GM10266 (cell line): ENCODE measurements around the gene SLC22A2.

Experiments
- DNase-seq: peaks from one replicate; pipeline ENCODE4 v3.0.0; 2012; ENCODE audit errors: extremely low spot score
- CTCF ChIP-seq: IDR thresholded peaks from 2 replicates; pipeline ENCODE4 v1.5.1; 2012; ENCODE audit warnings: mild to moderate bottlenecking, low read depth; ENCODE audit not compliant: control insufficient read depth, insufficient read depth; ENCODE audit errors: missing control alignments

The SLC22A2 gene

GRCh38 chr6:160298121-160298520 is 39.5 kb upstream of the SLC22A2 start:
- DNase-seq = no peak
- no peak for TF ChIP-seq CTCF

DNA sequence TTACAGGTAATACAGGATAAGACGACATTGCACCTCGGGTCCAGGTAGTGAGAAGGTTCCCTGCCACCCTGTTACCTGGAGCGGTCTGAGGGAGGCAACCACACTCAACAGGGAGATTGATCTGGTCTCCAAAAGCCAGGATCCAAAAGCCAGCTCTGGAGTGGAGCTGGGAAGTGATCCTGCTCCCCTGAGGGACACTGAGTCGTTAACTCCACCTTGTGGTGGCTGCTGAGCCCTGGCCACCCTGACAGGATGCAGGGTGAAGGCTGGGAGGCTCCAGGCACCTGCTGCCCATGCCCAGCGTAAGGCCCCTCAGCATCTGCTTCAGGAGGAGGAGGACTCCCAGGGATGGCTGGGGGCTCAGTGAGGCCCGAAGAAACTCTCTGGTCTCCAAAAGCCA is 38.7 kb upstream of the SLC22A2 start:
- peak; percentile 24 for TF ChIP-seq CTCF
- no peak for DNase-seq

GRCh38 chr6:160293844-160294243 is 35.2 kb upstream of the SLC22A2 start:
- TF ChIP-seq CTCF = no peak
- no peak for DNase-seq

GRCh38 chr6:160285541-160286105 is 27.0 kb upstream of the SLC22A2 start:
- DNase-seq = no peak
- no peak for TF ChIP-seq CTCF

GRCh38 chr6:160284575-160284974 is 26.0 kb upstream of the SLC22A2 start:
- TF ChIP-seq CTCF = no peak
- no peak for DNase-seq

DNA sequence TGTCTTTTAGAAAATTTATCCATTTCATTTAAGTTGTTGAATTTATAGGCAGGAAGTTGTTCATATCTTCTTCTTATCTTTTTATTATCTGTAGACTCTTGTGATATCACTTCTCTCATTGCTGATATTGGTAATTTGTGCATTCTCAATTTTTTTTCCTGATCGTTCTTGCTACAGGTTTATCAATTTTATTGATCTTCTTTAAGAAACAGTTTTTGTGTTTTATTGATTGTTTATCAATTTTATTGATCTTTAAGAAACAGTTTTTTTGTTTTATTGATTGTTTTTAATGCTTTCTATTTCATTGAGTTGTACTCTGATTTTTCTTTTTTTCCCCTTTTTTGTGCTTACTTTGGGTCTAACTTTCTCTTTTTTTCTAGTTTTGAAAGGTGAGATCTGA is 23.8 kb upstream of the SLC22A2 start:
- no peak for TF ChIP-seq CTCF

DNA sequence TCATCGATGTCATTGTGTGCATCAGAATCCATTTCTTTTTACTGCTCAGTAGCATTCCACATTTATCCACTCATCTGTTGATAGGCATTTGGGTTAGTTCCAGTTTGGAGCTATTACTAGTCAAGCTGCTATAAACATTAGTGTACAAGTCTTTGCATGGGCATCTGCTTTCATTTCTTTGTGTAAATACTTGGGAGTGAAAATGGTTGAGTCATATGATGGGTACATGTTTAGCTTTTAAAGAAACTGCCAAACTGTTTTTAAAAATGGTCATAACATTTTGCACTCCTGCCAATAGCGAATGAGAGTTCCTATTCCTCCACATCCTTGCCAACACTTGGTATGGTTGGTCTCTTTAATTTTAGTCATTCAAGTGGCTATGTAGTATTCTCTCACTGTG is 21.2 kb upstream of the SLC22A2 start:
- DNase-seq = no peak
- no peak for TF ChIP-seq CTCF

More for the DNA sequence above, 23.8 kb upstream of the SLC22A2 start:
- no peak for DNase-seq
